HEK293 (cell line): ENCODE measurements around the gene CELF6.

Source experiments
- FEZF1 ChIP-seq: fragments of 450-650 bp; formaldehyde crosslinking; IDR thresholded peaks from 2 replicates; pipeline ENCODE4 v1.5.1; 2016; ENCODE audit warnings: missing biosample characterization, missing genetic modification characterization
- GLI2 ChIP-seq: fragments of 450-650 bp; formaldehyde crosslinking; IDR thresholded peaks from 2 replicates; pipeline ENCODE4; 2017; ENCODE audit warnings: missing biosample characterization, missing genetic modification characterization, low read depth, borderline replicate concordance
- GLIS1 ChIP-seq: fragments of 450-650 bp; formaldehyde crosslinking; IDR thresholded peaks from 2 replicates; pipeline ENCODE4 v1.5.1; 2016; ENCODE audit warnings: missing biosample characterization, missing genetic modification characterization
- OVOL3 ChIP-seq: fragments of 450-650 bp; formaldehyde crosslinking; IDR thresholded peaks from 2 replicates; pipeline ENCODE4 v1.5.1; 2016; ENCODE audit warnings: missing biosample characterization, missing genetic modification characterization
- RBAK ChIP-seq: fragments of 450-650 bp; formaldehyde crosslinking; IDR thresholded peaks from 2 replicates; pipeline ENCODE4 v1.5.1; 2016; ENCODE audit warnings: missing biosample characterization, missing genetic modification characterization
- TCF7L2 ChIP-seq: IDR thresholded peaks from 2 replicates; pipeline ENCODE4 v1.6.1; 2011; ENCODE audit warnings: low read depth, mild to moderate bottlenecking, inconsistent platforms, low read length, moderate library complexity, borderline replicate concordance
- ZBTB8A ChIP-seq: fragments of 450-650 bp; formaldehyde crosslinking; IDR thresholded peaks from 2 replicates; pipeline ENCODE4 v1.5.1; 2016; ENCODE audit warnings: missing biosample characterization, missing genetic modification characterization
- ZFHX2 ChIP-seq: fragments of 450-650 bp; formaldehyde crosslinking; conservative IDR thresholded peaks from 2 replicates; pipeline ENCODE4 v1.5.1; 2016; ENCODE audit warnings: missing biosample characterization, missing genetic modification characterization
- ZFP41 ChIP-seq: fragments of 450-650 bp; formaldehyde crosslinking; IDR thresholded peaks from 2 replicates; pipeline ENCODE4 v1.5.1; 2016; ENCODE audit warnings: missing biosample characterization, missing genetic modification characterization, borderline replicate concordance
- ZNF10 ChIP-seq: fragments of 450-650 bp; formaldehyde crosslinking; IDR thresholded peaks from 2 replicates; pipeline ENCODE4 v1.5.1; 2017; ENCODE audit warnings: missing biosample characterization, missing genetic modification characterization
- ZNF174 ChIP-seq: fragments of 450-650 bp; formaldehyde crosslinking; IDR thresholded peaks from 2 replicates; pipeline ENCODE4 v1.5.0; 2017; ENCODE audit warnings: missing biosample characterization, mild to moderate bottlenecking, missing genetic modification characterization
- ZNF211 ChIP-seq: fragments of 450-650 bp; formaldehyde crosslinking; IDR thresholded peaks from 2 replicates; pipeline ENCODE4 v1.5.1; 2016; ENCODE audit warnings: low read depth, missing biosample characterization, missing genetic modification characterization
- ZNF239 ChIP-seq: fragments of 450-650 bp; formaldehyde crosslinking; IDR thresholded peaks from 2 replicates; pipeline ENCODE4 v1.5.1; 2016; ENCODE audit warnings: missing biosample characterization, missing genetic modification characterization
- ZNF274 ChIP-seq, 2 experiments: fragments of 200-500 bp in 1 of 2; fragments of 450-650 bp in 1 of 2; sonication (Bioruptor generic) in 1 of 2; formaldehyde crosslinking in 1 of 2; IDR thresholded peaks; 2 replicates each; pipeline versions ENCODE4 v1.5.1 to v1.6.1; 2014 to 2016; ENCODE audit warnings: borderline replicate concordance in 1 of 2, inconsistent platforms in 1 of 2, low read length in 1 of 2, missing biosample characterization in 1 of 2, missing genetic modification characterization in 1 of 2
- ZNF426 ChIP-seq: fragments of 450-650 bp; formaldehyde crosslinking; IDR thresholded peaks from 2 replicates; pipeline ENCODE4 v1.5.1; 2017; ENCODE audit warnings: missing biosample characterization, missing genetic modification characterization, mild to moderate bottlenecking, inconsistent platforms, moderate library complexity
- ZNF48 ChIP-seq: fragments of 450-650 bp; formaldehyde crosslinking; IDR thresholded peaks from 2 replicates; pipeline ENCODE4 v1.5.1; 2016; ENCODE audit warnings: missing biosample characterization, missing genetic modification characterization
- ZNF529 ChIP-seq: fragments of 450-650 bp; formaldehyde crosslinking; IDR thresholded peaks from 2 replicates; pipeline ENCODE4 v1.5.1; 2017; ENCODE audit warnings: missing genetic modification characterization, missing biosample characterization; ENCODE audit not compliant: insufficient replicate concordance
- ZNF558 ChIP-seq: fragments of 450-650 bp; formaldehyde crosslinking; IDR thresholded peaks from 2 replicates; pipeline ENCODE4 v1.5.1; 2016; ENCODE audit warnings: missing biosample characterization, missing genetic modification characterization
- ZNF585B ChIP-seq: fragments of 450-650 bp; formaldehyde crosslinking; IDR thresholded peaks from 2 replicates; pipeline ENCODE4 v1.5.1; 2016; ENCODE audit warnings: missing biosample characterization, missing genetic modification characterization
- ZNF623 ChIP-seq: fragments of 450-650 bp; formaldehyde crosslinking; IDR thresholded peaks from 2 replicates; pipeline ENCODE4 v1.5.1; 2016; ENCODE audit warnings: missing biosample characterization, missing genetic modification characterization
- ZNF629 ChIP-seq: fragments of 450-650 bp; formaldehyde crosslinking; IDR thresholded peaks from 2 replicates; pipeline ENCODE4 v1.5.1; 2017; ENCODE audit warnings: missing biosample characterization, missing genetic modification characterization
- ZNF76 ChIP-seq: fragments of 450-650 bp; formaldehyde crosslinking; IDR thresholded peaks from 2 replicates; pipeline ENCODE4; 2016; ENCODE audit warnings: low read depth, missing biosample characterization, missing genetic modification characterization, borderline replicate concordance
- ZNF830 ChIP-seq: fragments of 450-650 bp; IDR thresholded peaks from 2 replicates; pipeline ENCODE4 v1.5.0; 2018; ENCODE audit warnings: missing biosample characterization, missing genetic modification characterization, low read depth, mild to moderate bottlenecking, moderate library complexity
- ZNF837 ChIP-seq: fragments of 450-650 bp; formaldehyde crosslinking; IDR thresholded peaks from 2 replicates; pipeline ENCODE4 v1.5.1; 2016; ENCODE audit warnings: missing biosample characterization, missing genetic modification characterization
- ZXDB ChIP-seq: fragments of 450-650 bp; formaldehyde crosslinking; IDR thresholded peaks from 2 replicates; pipeline ENCODE4 v1.5.1; 2016; ENCODE audit warnings: missing biosample characterization, missing genetic modification characterization
- TF ChIP-seq, protein P1 (sequence below): fragments of 450-650 bp; formaldehyde crosslinking; IDR thresholded peaks from 2 replicates; pipeline ENCODE4 v1.5.1; 2017; ENCODE audit warnings: missing biosample characterization, mild to moderate bottlenecking, missing genetic modification characterization, moderate library complexity
- TF ChIP-seq, protein P2 (sequence below): fragments of 450-650 bp; formaldehyde crosslinking; IDR thresholded peaks from 2 replicates; pipeline ENCODE4 v1.5.0; 2017; ENCODE audit warnings: missing biosample characterization, missing genetic modification characterization, borderline replicate concordance
- TF ChIP-seq, protein P3 (sequence below): fragments of 450-650 bp; formaldehyde crosslinking; IDR thresholded peaks from 2 replicates; pipeline ENCODE4 v1.5.1; 2016; ENCODE audit warnings: missing biosample characterization, missing genetic modification characterization
- TF ChIP-seq, protein P4 (sequence below): fragments of 450-650 bp; formaldehyde crosslinking; IDR thresholded peaks from 2 replicates; pipeline ENCODE4 v1.5.1; 2016; ENCODE audit warnings: missing biosample characterization, missing genetic modification characterization
- TF ChIP-seq, protein P5 (sequence below): fragments of 450-650 bp; formaldehyde crosslinking; IDR thresholded peaks from 2 replicates; pipeline ENCODE4 v1.5.1; 2016; ENCODE audit warnings: missing biosample characterization, missing genetic modification characterization

CELF6 gene

DNA sequence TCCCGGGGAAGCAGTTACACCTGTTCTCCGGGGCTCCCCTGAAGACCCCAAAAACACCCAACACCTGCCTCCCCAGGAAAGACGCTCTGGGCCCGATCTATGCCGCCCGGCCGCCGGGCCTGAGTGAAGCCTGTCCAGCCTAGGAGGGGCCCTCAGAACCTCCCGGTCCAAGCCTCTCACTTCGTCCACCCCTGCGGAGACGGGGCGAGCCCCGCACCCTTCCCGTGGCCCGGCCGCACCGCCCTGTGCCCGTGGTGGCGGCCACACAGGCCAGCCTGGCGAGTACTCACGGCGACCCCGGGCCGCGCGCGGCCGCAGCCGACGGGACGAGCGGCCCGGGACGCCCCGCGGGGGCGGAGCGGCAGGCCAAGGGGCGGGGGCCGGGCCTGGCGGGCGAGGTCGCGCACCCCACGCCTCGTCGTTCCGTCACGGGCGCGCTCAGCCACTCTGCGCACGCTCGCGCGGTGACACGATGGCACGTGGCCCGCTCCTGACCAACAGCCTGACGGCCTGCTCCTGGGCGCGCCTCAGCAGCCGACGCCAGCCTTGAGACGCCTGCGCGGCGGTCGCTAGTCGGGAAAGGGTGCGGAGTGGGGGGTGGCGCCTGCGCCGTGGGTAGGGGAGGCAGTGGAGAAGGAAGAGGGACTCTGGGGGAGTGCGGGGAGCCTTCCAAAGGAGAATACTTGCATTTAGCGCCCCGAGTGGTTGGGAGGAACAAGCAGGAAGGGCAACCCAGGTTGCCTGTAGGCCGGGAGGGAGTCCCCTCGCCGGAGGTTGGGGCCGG lies 47.6 kb downstream of the CELF6 start, which contains the start of gene PARP6 (continued):
- TF ChIP-seq, protein P1, sequence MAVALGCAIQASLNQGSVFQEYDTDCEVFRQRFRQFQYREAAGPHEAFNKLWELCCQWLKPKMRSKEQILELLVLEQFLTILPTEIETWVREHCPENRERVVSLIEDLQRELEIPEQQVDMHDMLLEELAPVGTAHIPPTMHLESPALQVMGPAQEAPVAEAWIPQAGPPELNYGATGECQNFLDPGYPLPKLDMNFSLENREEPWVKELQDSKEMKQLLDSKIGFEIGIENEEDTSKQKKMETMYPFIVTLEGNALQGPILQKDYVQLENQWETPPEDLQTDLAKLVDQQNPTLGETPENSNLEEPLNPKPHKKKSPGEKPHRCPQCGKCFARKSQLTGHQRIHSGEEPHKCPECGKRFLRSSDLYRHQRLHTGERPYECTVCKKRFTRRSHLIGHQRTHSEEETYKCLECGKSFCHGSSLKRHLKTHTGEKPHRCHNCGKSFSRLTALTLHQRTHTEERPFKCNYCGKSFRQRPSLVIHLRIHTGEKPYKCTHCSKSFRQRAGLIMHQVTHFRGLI (tag by site-specific recombination): no peak
- TF ChIP-seq TCF7L2 (no peak), ZNF629 (tag by site-specific recombination) (peak; percentile 73), ZNF830 (tag by site-specific recombination) (no peak), ZNF239 (tag by site-specific recombination) (no peak), ZNF585B (tag by site-specific recombination) (no peak), ZFHX2 (peak; percentile 96), ZNF558 (no peak), ZFP41 (tag by site-specific recombination) (no peak), ZNF837 (tag by site-specific recombination) (no peak), ZNF10 (tag by site-specific recombination) (peak; percentile 90), ZNF623 (tag by site-specific recombination) (no peak), OVOL3 (tag by site-specific recombination) (0 out of 2 replicates have a peak, but pooled peaks have one; percentile 38), ZNF48 (no peak), ZNF76 (tag by site-specific recombination) (peak; percentile 81), ZNF174 (tag by site-specific recombination) (no peak), ZXDB (peak; percentile 94), GLIS1 (tag by site-specific recombination) (peak; percentile 82), ZBTB8A (tag by site-specific recombination) (peak; percentile 88), ZNF426 (tag by site-specific recombination) (no peak), ZNF211 (tag by site-specific recombination) (no peak), FEZF1 (tag by site-specific recombination) (no peak), ZNF274 (IDR thresholded peaks at IDR 0.05; ENCODE audit: low read length) (no peak), ZNF274 (tag by site-specific recombination; IDR thresholded peaks at IDR 0.05; ENCODE audit: borderline replicate concordance) (no peak), ZNF529 (tag by site-specific recombination) (no peak), GLI2 (no peak), RBAK (tag by site-specific recombination) (no peak)
- TF ChIP-seq, protein P2, sequence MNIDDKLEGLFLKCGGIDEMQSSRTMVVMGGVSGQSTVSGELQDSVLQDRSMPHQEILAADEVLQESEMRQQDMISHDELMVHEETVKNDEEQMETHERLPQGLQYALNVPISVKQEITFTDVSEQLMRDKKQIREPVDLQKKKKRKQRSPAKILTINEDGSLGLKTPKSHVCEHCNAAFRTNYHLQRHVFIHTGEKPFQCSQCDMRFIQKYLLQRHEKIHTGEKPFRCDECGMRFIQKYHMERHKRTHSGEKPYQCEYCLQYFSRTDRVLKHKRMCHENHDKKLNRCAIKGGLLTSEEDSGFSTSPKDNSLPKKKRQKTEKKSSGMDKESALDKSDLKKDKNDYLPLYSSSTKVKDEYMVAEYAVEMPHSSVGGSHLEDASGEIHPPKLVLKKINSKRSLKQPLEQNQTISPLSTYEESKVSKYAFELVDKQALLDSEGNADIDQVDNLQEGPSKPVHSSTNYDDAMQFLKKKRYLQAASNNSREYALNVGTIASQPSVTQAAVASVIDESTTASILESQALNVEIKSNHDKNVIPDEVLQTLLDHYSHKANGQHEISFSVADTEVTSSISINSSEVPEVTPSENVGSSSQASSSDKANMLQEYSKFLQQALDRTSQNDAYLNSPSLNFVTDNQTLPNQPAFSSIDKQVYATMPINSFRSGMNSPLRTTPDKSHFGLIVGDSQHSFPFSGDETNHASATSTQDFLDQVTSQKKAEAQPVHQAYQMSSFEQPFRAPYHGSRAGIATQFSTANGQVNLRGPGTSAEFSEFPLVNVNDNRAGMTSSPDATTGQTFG (tag by site-specific recombination): no peak
- TF ChIP-seq, protein P3, sequence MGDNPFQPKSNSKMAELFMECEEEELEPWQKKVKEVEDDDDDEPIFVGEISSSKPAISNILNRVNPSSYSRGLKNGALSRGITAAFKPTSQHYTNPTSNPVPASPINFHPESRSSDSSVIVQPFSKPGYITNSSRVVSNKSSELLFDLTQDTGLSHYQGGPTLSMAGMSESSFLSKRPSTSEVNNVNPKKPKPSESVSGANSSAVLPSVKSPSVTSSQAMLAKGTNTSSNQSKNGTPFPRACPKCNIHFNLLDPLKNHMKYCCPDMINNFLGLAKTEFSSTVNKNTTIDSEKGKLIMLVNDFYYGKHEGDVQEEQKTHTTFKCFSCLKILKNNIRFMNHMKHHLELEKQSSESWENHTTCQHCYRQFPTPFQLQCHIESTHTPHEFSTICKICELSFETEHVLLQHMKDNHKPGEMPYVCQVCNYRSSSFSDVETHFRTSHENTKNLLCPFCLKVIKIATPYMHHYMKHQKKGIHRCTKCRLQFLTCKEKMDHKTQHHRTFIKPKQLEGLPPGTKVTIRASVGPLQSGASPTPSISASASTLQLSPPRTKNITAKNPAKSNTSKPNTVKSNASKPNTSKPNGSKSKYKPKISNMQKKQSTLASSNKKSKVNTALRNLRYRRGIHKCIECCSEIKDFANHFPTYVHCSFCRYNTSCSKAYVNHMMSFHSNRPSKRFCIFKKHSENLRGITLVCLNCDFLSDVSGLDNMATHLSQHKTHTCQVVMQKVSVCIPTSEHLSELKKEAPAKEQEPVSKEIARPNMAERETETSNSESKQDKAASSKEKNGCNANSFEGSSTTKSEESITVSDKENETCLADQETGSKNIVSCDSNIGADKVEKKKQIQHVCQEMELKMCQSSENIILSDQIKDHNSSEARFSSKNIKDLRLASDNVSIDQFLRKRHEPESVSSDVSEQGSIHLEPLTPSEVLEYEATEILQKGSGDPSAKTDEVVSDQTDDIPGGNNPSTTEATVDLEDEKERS (tag by site-specific recombination): no peak
- TF ChIP-seq, protein P4, sequence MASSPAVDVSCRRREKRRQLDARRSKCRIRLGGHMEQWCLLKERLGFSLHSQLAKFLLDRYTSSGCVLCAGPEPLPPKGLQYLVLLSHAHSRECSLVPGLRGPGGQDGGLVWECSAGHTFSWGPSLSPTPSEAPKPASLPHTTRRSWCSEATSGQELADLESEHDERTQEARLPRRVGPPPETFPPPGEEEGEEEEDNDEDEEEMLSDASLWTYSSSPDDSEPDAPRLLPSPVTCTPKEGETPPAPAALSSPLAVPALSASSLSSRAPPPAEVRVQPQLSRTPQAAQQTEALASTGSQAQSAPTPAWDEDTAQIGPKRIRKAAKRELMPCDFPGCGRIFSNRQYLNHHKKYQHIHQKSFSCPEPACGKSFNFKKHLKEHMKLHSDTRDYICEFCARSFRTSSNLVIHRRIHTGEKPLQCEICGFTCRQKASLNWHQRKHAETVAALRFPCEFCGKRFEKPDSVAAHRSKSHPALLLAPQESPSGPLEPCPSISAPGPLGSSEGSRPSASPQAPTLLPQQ: peak; percentile 80
- TF ChIP-seq, protein P5, sequence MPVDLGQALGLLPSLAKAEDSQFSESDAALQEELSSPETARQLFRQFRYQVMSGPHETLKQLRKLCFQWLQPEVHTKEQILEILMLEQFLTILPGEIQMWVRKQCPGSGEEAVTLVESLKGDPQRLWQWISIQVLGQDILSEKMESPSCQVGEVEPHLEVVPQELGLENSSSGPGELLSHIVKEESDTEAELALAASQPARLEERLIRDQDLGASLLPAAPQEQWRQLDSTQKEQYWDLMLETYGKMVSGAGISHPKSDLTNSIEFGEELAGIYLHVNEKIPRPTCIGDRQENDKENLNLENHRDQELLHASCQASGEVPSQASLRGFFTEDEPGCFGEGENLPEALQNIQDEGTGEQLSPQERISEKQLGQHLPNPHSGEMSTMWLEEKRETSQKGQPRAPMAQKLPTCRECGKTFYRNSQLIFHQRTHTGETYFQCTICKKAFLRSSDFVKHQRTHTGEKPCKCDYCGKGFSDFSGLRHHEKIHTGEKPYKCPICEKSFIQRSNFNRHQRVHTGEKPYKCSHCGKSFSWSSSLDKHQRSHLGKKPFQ (tag by site-specific recombination): no peak
